Coronary artery (tissue), 2 donors: Measurements from ENCODE around the gene CST4.
"Not testable (repeated sequence)": the region's sequence is repeated elsewhere in the genome, so short reads cannot be mapped to it uniquely, and the experiment has no call there.

ENCODE experiments used
- DNase-seq: peaks from one replicate; pipeline ENCODE4 v3.0.0-alpha.2; 2017; ENCODE audit warnings: low spot score
- H3K27ac ChIP-seq, 2 donors: fragments of 200-600 bp; sonication (generic); one replicate each; pipeline ENCODE4 v1.5.1; 2016 to 2019
- H3K4me3 ChIP-seq: fragments of 200-600 bp; sonication (generic); 2 replicates; pipeline ENCODE4 v1.5.1; 2016; ENCODE audit warnings: mild to moderate bottlenecking, moderate library complexity
- CTCF ChIP-seq: fragments of 200-600 bp; sonication (generic); IDR thresholded peaks from one replicate; pipeline ENCODE4 v1.5.1; 2019; ENCODE audit warnings: antibody characterized with exemption

Gene CST4

GRCh38 chr20:23688684-23689398, at the start of gene CST4:
Gene CST4 (minus strand): TSS chr20:23689038. CDS start chr20:23688969, 69 bp downstream.
- DNase-seq, H3K4me3 ChIP-seq, H3K27ac ChIP-seq: not testable (repeated sequence)

- not testable (repeated sequence) for H3K4me3 ChIP-seq, DNase-seq, H3K27ac ChIP-seq
Observed at GRCh38 chr20:23735391-23735790, 46.6 kb upstream of the CST4 start.

- H3K27ac ChIP-seq, DNase-seq, H3K4me3 ChIP-seq: not testable (repeated sequence)
Observed at GRCh38 chr20:23734949-23735348, 46.1 kb upstream of the CST4 start.

GRCh38 chr20:23734440-23734839, 45.6 kb upstream of the CST4 start:
- H3K27ac ChIP-seq, H3K4me3 ChIP-seq: not testable (repeated sequence)
- peak; percentile 9 for DNase-seq

- Histone ChIP-seq H3K27ac (no peak overlapping the region), H3K4me3 (no peak overlapping the region)
- TF ChIP-seq CTCF, result no peak
- DNase-seq, result no peak
Observed at GRCh38 chr20:23727016-23727415, 38.2 kb upstream of the CST4 start.

GRCh38 chr20:23725102-23725501, 36.3 kb upstream of the CST4 start:
- Histone ChIP-seq H3K4me3 (no peak overlapping the region), H3K27ac (no peak overlapping the region)
- DNase-seq, result no peak
- no peak for TF ChIP-seq CTCF

GRCh38 chr20:23723659-23724307, 34.9 kb upstream of the CST4 start:
- not testable (repeated sequence) for H3K4me3 ChIP-seq, H3K27ac ChIP-seq, DNase-seq

GRCh38 chr20:23722851-23723250, 34.0 kb upstream of the CST4 start:
- H3K4me3 ChIP-seq, H3K27ac ChIP-seq, DNase-seq: not testable (repeated sequence)

- Histone ChIP-seq H3K4me3 (no peak overlapping the region), H3K27ac (no peak overlapping the region)
- no peak for DNase-seq
- TF ChIP-seq CTCF, result no peak
Observed at GRCh38 chr20:23721962-23722361, 33.1 kb upstream of the CST4 start.

GRCh38 chr20:23719351-23719750, 30.5 kb upstream of the CST4 start:
- H3K27ac ChIP-seq, H3K4me3 ChIP-seq, DNase-seq: not testable (repeated sequence)

GRCh38 chr20:23711778-23712177, 22.9 kb upstream of the CST4 start:
- not testable (repeated sequence) for H3K27ac ChIP-seq, H3K4me3 ChIP-seq, DNase-seq
